Measurements from ENCODE around the gene DAPK2. TPM values are rescaled to one million over a fixed set of nuclear protein-coding genes. Genes with fewer than 3 reads are reported as not detected.

Gene DAPK2
- total and polyA plus RNA-seq, 4 donors = 2.0 to 8.1 (median 7.0) TPM

GRCh38 chr15:63909819-63910437 lies 136.4 kb downstream of the DAPK2 start:
- Histone ChIP-seq H3K4me1 (ENCODE audit: control insufficient read depth in 1 of 2, insufficient read depth in 2 of 2, low read length in 2 of 2) (no peaks in the 10 kb centered on the region), H3K36me3 (ENCODE audit: control insufficient read depth in 1 of 2, insufficient read depth in 2 of 2, low read length in 1 of 2) (no peaks in the 10 kb centered on the region), H3K4me3 (ENCODE audit: low read length in 2 of 2) (no peak overlapping the region), H3K27ac (ENCODE audit: low read depth in 1 of 2, low read length in 2 of 2) (no peak overlapping the region), H3K27me3 (ENCODE audit: control insufficient read depth in 1 of 2, insufficient read depth in 2 of 2, low read length in 1 of 2) (no peaks in the 10 kb centered on the region), H3K9me3 (ENCODE audit: control insufficient read depth, low read length) (no peaks in the 10 kb centered on the region)
- intact Hi-C loops (cut with DNase I) = loop anchor here in 1 of 2 donors (10.0 kb wide), 1 partner anchor 135 kb away; the partner anchor contains the start of gene DAPK2
- ATAC-seq (ENCODE audit: low FRiP score) (peak; percentile 40), DNase-seq (no peak)
- WGBS, 2 donors = 20 to 22% methylated on average over 10 of the region's 10 CpGs

- no peak for DNase-seq
- H3K4me1 ChIP-seq (ENCODE audit: control insufficient read depth in 1 of 2, insufficient read depth in 2 of 2, low read length in 2 of 2) = no peaks in the 10 kb centered on the region
- H3K27ac ChIP-seq (ENCODE audit: low read depth in 1 of 2, low read length in 2 of 2) = no peak overlapping the region
- no peak overlapping the region for H3K4me3 ChIP-seq (ENCODE audit: low read length in 2 of 2)
- no peak for ATAC-seq (ENCODE audit: low FRiP score)
- no peaks in the 10 kb centered on the region for H3K27me3 ChIP-seq (ENCODE audit: control insufficient read depth in 1 of 2, insufficient read depth in 2 of 2, low read length in 1 of 2)
- no peaks in the 10 kb centered on the region for H3K9me3 ChIP-seq (ENCODE audit: control insufficient read depth, low read length)
- H3K36me3 ChIP-seq (ENCODE audit: control insufficient read depth in 1 of 2, insufficient read depth in 2 of 2, low read length in 1 of 2) = no peaks in the 10 kb centered on the region
- WGBS, 2 donors = 60 to 79% methylated on average over 2 of the region's 2 CpGs
- intact Hi-C loops (cut with DNase I) = no loop called here
Observed at GRCh38 chr15:63908991-63909390, 137.3 kb downstream of the DAPK2 start.

GRCh38 chr15:63908281-63908680 lies 138.0 kb downstream of the DAPK2 start:
- no peaks in the 10 kb centered on the region for H3K27me3 ChIP-seq (ENCODE audit: control insufficient read depth in 1 of 2, insufficient read depth in 2 of 2, low read length in 1 of 2)
- H3K4me1 ChIP-seq (ENCODE audit: control insufficient read depth in 1 of 2, insufficient read depth in 2 of 2, low read length in 2 of 2) = no peaks in the 10 kb centered on the region
- no peaks in the 10 kb centered on the region for H3K9me3 ChIP-seq (ENCODE audit: control insufficient read depth, low read length)
- no peak overlapping the region for H3K4me3 ChIP-seq (ENCODE audit: low read length in 2 of 2)
- no peaks in the 10 kb centered on the region for H3K36me3 ChIP-seq (ENCODE audit: control insufficient read depth in 1 of 2, insufficient read depth in 2 of 2, low read length in 1 of 2)
- 92 to 95% methylated on average over 7 of the region's 7 CpGs for WGBS, 2 donors
- ATAC-seq (ENCODE audit: low FRiP score) (no peak), DNase-seq (no peak)
- H3K27ac ChIP-seq (ENCODE audit: low read depth in 1 of 2, low read length in 2 of 2) = no peak overlapping the region
- intact Hi-C loops (cut with DNase I) = no loop called here

- no peak overlapping the region for H3K4me3 ChIP-seq (ENCODE audit: low read length in 2 of 2)
- WGBS, 2 donors = 96 to 97% methylated on average over 8 of the region's 8 CpGs
- no peak for DNase-seq
- no peaks in the 10 kb centered on the region for H3K27me3 ChIP-seq (ENCODE audit: control insufficient read depth in 1 of 2, insufficient read depth in 2 of 2, low read length in 1 of 2)
- H3K4me1 ChIP-seq (ENCODE audit: control insufficient read depth in 1 of 2, insufficient read depth in 2 of 2, low read length in 2 of 2) = no peaks in the 10 kb centered on the region
- intact Hi-C loops (cut with DNase I) = no loop called here
- no peak for ATAC-seq (ENCODE audit: low FRiP score)
- no peaks in the 10 kb centered on the region for H3K9me3 ChIP-seq (ENCODE audit: control insufficient read depth, low read length)
- no peak overlapping the region for H3K27ac ChIP-seq (ENCODE audit: low read depth in 1 of 2, low read length in 2 of 2)
- no peaks in the 10 kb centered on the region for H3K36me3 ChIP-seq (ENCODE audit: control insufficient read depth in 1 of 2, insufficient read depth in 2 of 2, low read length in 1 of 2)
Observed at GRCh38 chr15:63907521-63907920, 138.8 kb downstream of the DAPK2 start.

- no peak for DNase-seq
Observed at GRCh38 chr15:63906266-63906584, 140.1 kb downstream of the DAPK2 start.

GRCh38 chr15:63905558-63906265 lies 140.6 kb downstream of the DAPK2 start:
- H3K9me3 ChIP-seq (ENCODE audit: control insufficient read depth, low read length) = no peaks in the 10 kb centered on the region
- H3K27ac ChIP-seq (ENCODE audit: low read depth in 1 of 2, low read length in 2 of 2) = no peak overlapping the region
- intact Hi-C loops (cut with DNase I) = no loop called here
- no peaks in the 10 kb centered on the region for H3K27me3 ChIP-seq (ENCODE audit: control insufficient read depth in 1 of 2, insufficient read depth in 2 of 2, low read length in 1 of 2)
- ATAC-seq (ENCODE audit: low FRiP score) = no peak
- no peak overlapping the region for H3K4me3 ChIP-seq (ENCODE audit: low read length in 2 of 2)
- H3K36me3 ChIP-seq (ENCODE audit: control insufficient read depth in 1 of 2, insufficient read depth in 2 of 2, low read length in 1 of 2) = no peaks in the 10 kb centered on the region
- no peak for DNase-seq
- no peaks in the 10 kb centered on the region for H3K4me1 ChIP-seq (ENCODE audit: control insufficient read depth in 1 of 2, insufficient read depth in 2 of 2, low read length in 2 of 2)
- 87 to 88% methylated on average over 8 of the region's 8 CpGs for WGBS, 2 donors

More at GRCh38 chr15:63906266-63906584, 140.1 kb downstream of the DAPK2 start:
- no peaks in the 10 kb centered on the region for H3K9me3 ChIP-seq (ENCODE audit: control insufficient read depth, low read length)
- no peak overlapping the region for H3K27ac ChIP-seq (ENCODE audit: low read depth in 1 of 2, low read length in 2 of 2)
- no peak for ATAC-seq (ENCODE audit: low FRiP score)
- H3K4me3 ChIP-seq (ENCODE audit: low read length in 2 of 2) = no peak overlapping the region
- no peaks in the 10 kb centered on the region for H3K36me3 ChIP-seq (ENCODE audit: control insufficient read depth in 1 of 2, insufficient read depth in 2 of 2, low read length in 1 of 2)
- H3K4me1 ChIP-seq (ENCODE audit: control insufficient read depth in 1 of 2, insufficient read depth in 2 of 2, low read length in 2 of 2) = no peaks in the 10 kb centered on the region
- no peaks in the 10 kb centered on the region for H3K27me3 ChIP-seq (ENCODE audit: control insufficient read depth in 1 of 2, insufficient read depth in 2 of 2, low read length in 1 of 2)
- 63 to 92% methylated on average over 4 of the region's 4 CpGs for WGBS, 2 donors
- intact Hi-C loops (cut with DNase I) = no loop called here

GRCh38 chr15:63905131-63905530 lies 141.2 kb downstream of the DAPK2 start:
- ATAC-seq (ENCODE audit: low FRiP score) (no peak), DNase-seq (no peak)
- intact Hi-C loops (cut with DNase I) = no loop called here
- 93% methylated on average over 7 of the region's 7 CpGs for WGBS, 2 donors
- no peak overlapping the region for H3K27ac ChIP-seq (ENCODE audit: low read depth in 1 of 2, low read length in 2 of 2)
- no peaks in the 10 kb centered on the region for H3K27me3 ChIP-seq (ENCODE audit: control insufficient read depth in 1 of 2, insufficient read depth in 2 of 2, low read length in 1 of 2)
- no peaks in the 10 kb centered on the region for H3K4me1 ChIP-seq (ENCODE audit: control insufficient read depth in 1 of 2, insufficient read depth in 2 of 2, low read length in 2 of 2)
- no peaks in the 10 kb centered on the region for H3K9me3 ChIP-seq (ENCODE audit: control insufficient read depth, low read length)
- no peak overlapping the region for H3K4me3 ChIP-seq (ENCODE audit: low read length in 2 of 2)
- no peaks in the 10 kb centered on the region for H3K36me3 ChIP-seq (ENCODE audit: control insufficient read depth in 1 of 2, insufficient read depth in 2 of 2, low read length in 1 of 2)

- H3K36me3 ChIP-seq (ENCODE audit: control insufficient read depth in 1 of 2, insufficient read depth in 2 of 2, low read length in 1 of 2) = no peaks in the 10 kb centered on the region
- H3K4me1 ChIP-seq (ENCODE audit: control insufficient read depth in 1 of 2, insufficient read depth in 2 of 2, low read length in 2 of 2) = no peaks in the 10 kb centered on the region
- H3K4me3 ChIP-seq (ENCODE audit: low read length in 2 of 2) = no peak overlapping the region
- no peak for DNase-seq
- intact Hi-C loops (cut with DNase I) = no loop called here
- H3K9me3 ChIP-seq (ENCODE audit: control insufficient read depth, low read length) = no peaks in the 10 kb centered on the region
- WGBS, 2 donors = 76 to 81% methylated on average over 4 of the region's 4 CpGs
- H3K27ac ChIP-seq (ENCODE audit: low read depth in 1 of 2, low read length in 2 of 2) = no peak overlapping the region
- no peak for ATAC-seq (ENCODE audit: low FRiP score)
- no peaks in the 10 kb centered on the region for H3K27me3 ChIP-seq (ENCODE audit: control insufficient read depth in 1 of 2, insufficient read depth in 2 of 2, low read length in 1 of 2)
Observed at GRCh38 chr15:63904042-63904441, 142.2 kb downstream of the DAPK2 start.

- ATAC-seq (ENCODE audit: low FRiP score) = no peak
- Histone ChIP-seq H3K4me1 (ENCODE audit: control insufficient read depth in 1 of 2, insufficient read depth in 2 of 2, low read length in 2 of 2) (no peaks in the 10 kb centered on the region), H3K36me3 (ENCODE audit: control insufficient read depth in 1 of 2, insufficient read depth in 2 of 2, low read length in 1 of 2) (no peaks in the 10 kb centered on the region), H3K27me3 (ENCODE audit: control insufficient read depth in 1 of 2, insufficient read depth in 2 of 2, low read length in 1 of 2) (no peaks in the 10 kb centered on the region), H3K9me3 (ENCODE audit: control insufficient read depth, low read length) (no peaks in the 10 kb centered on the region), H3K27ac (ENCODE audit: low read depth in 1 of 2, low read length in 2 of 2) (no peak overlapping the region), H3K4me3 (ENCODE audit: low read length in 2 of 2) (no peak overlapping the region)
- WGBS, 2 donors = 82% methylated on average over 8 of the region's 8 CpGs
- intact Hi-C loops (cut with DNase I) = no loop called here
- DNase-seq = no peak
Observed at GRCh38 chr15:63902671-63903035, 143.6 kb downstream of the DAPK2 start.
